ENCODE results near the gene COPS4. TPM values are rescaled to one million over a fixed set of nuclear protein-coding genes. Genes with fewer than 3 reads are reported as not detected.

The COPS4 gene
- total and polyA plus RNA-seq, 11 donors = 13.0 to 67.2 (median 54.5) TPM

DNA sequence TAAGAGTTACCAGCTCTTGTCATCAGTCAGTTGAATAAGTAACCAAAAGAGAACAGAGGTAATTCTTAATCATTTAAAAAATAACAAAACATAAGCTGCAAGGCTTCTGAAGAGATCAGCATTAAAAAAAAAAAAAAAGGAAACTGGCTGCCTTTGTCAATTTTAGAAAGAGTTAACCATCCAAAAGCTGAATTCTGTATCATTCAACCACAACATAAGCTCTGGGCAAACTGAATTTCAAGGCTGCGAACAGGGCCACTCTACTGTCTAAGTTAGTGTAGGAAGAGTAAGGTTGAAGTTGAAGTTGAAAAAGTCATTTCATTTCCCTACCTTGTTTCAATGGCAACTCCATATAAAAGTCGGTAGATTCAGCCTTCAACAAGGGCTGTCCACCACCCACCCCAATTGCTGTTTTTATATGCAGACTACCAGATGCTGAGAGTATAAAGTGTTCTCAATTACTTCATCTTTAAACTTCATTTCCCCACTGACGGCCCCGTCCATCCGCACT, 23.2 kb upstream of the COPS4 start:
- Histone ChIP-seq H3K36me3 (no peaks in the 10 kb centered on the region), H3K9me3 (no peaks in the 10 kb centered on the region), H3K4me1 (peaks cover 0 to 49% (median 23%) of the 10 kb centered on the region in 12 donors), H3K4me3 (peak overlapping the region; percentile 43 to 94 (median 73)), H3K27me3 (no peaks in the 10 kb centered on the region), H3K27ac (peak overlapping the region in 11 of 12 donors; percentile 44 to 95 (median 81))
- TF ChIP-seq POLR2A (IDR thresholded peaks at IDR 0.05) = no peak
- TF ChIP-seq, protein P1, sequence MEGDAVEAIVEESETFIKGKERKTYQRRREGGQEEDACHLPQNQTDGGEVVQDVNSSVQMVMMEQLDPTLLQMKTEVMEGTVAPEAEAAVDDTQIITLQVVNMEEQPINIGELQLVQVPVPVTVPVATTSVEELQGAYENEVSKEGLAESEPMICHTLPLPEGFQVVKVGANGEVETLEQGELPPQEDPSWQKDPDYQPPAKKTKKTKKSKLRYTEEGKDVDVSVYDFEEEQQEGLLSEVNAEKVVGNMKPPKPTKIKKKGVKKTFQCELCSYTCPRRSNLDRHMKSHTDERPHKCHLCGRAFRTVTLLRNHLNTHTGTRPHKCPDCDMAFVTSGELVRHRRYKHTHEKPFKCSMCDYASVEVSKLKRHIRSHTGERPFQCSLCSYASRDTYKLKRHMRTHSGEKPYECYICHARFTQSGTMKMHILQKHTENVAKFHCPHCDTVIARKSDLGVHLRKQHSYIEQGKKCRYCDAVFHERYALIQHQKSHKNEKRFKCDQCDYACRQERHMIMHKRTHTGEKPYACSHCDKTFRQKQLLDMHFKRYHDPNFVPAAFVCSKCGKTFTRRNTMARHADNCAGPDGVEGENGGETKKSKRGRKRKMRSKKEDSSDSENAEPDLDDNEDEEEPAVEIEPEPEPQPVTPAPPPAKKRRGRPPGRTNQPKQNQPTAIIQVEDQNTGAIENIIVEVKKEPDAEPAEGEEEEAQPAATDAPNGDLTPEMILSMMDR (IDR thresholded peaks at IDR 0.05) = no peak
- 2 to 4% (median 2%) methylated on average over 5 of the region's 5 CpGs for WGBS, 4 donors
- intact Hi-C loops (cut with DNase I) = loop anchor here in 9 of 10 donors (2.0 to 10.0 kb wide), 9 partner anchors 23 to 639 kb away; partner anchors contain the start of genes THAP9 (in 6 of the 9), COPS4 (in 4 of the 9), ENOPH1 (in 1 of the 9) and HNRNPD (in 1 of the 9)
- ATAC-seq = no peak
- no peak for DNase-seq

DNA sequence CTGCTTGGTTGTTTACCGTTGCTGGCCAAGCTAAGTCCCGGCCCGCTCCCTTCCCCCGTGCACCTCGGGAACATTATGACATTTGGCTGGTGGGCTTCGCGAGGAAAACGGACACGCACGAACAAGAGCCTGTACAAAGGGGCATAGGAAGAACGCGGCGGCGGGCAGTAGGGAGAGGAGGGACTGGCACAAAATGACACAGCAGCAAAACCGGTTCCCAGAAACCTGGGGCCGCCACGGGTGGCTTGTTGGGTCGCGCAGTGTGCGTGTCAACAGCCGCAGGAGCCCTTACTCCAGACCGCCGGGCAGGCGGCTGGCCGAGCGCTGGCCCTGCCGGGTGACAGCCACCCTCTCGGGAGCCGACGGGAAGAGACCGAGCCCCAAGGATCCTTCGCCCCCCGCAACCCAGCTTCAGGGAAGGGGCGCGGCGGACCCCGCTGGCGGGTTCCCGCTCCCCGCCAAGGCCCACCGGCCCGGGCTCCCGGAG, 22.7 kb upstream of the COPS4 start:
- Histone ChIP-seq H3K9me3 (no peaks in the 10 kb centered on the region), H3K4me3 (peak overlapping the region; percentile 43 to 94 (median 73)), H3K27me3 (no peaks in the 10 kb centered on the region), H3K36me3 (no peaks in the 10 kb centered on the region), H3K4me1 (peaks cover 0 to 47% (median 23%) of the 10 kb centered on the region in 12 donors), H3K27ac (peak overlapping the region in 11 of 12 donors; percentile 44 to 95 (median 81))
- TF ChIP-seq POLR2A (IDR thresholded peaks at IDR 0.05) = no peak
- TF ChIP-seq, protein P1 (IDR thresholded peaks at IDR 0.05) = no peak
- DNase-seq (peak; percentile 10 to 78 (median 40)), ATAC-seq (peak in 1 of 4 donors; percentile 5)
- intact Hi-C loops (cut with DNase I) = loop anchor here in 9 of 10 donors (2.0 to 10.0 kb wide), 8 partner anchors 23 to 640 kb away; partner anchors contain the start of genes THAP9 (in 6 of the 9), COPS4 (in 4 of the 9), ENOPH1 (in 1 of the 9) and HNRNPD (in 1 of the 9)
- WGBS, 4 donors = 0 to 1% (median 0%) methylated on average over 32 to 43 of the region's 43 CpGs

DNA sequence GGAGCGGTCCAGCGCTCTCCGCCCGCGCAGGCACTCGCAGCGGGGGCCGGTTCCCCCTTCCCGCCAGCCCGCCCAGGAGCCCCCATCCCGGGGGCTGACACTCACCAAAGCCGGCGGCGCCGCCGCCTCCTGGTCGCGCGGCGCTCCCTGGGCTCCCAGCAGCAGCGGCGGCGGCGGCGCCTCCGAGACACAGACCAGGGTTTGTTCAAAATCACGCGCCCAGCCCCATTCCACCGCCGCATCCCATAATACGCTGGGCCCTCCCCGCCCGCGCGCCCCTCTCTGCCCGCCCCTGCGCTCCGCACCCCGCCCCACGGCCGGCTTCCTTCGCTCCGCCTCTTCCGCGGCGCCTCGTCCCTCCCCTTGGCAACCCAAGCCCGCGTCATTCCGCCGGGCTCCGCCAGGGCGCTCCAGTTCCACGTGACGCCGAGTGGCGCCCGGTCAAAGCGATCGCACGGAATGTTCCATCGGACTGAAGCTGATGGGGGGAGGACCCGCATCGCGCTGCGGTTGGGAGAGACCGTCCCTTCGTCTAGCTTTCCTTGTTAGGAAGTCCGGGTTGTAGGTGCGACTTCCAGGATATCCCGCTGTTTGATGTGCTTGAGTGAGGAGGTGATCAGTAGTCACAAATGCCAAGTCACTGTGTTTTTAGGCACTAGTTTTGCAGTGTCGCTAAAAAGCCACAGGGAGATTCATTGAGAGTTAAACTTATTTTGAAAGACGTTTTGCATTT, 22.1 kb upstream of the COPS4 start:
- H3K27me3 ChIP-seq = no peaks in the 10 kb centered on the region
- DNase-seq (peak; percentile 97 to 99 (median 98)), ATAC-seq (peak; percentile 98 to 99 (median 98))
- H3K36me3 ChIP-seq = no peaks in the 10 kb centered on the region
- TF ChIP-seq, protein P1 (IDR thresholded peaks at IDR 0.05) = peak in 11 of 12 donors; percentile 37 to 67 (median 54)
- peak in 1 of 2 donors; percentile 49 for TF ChIP-seq POLR2A (IDR thresholded peaks at IDR 0.05)
- intact Hi-C loops (cut with DNase I) = loop anchor here in 9 of 10 donors (1.0 to 10.0 kb wide), 10 partner anchors 21 to 641 kb away; partner anchors contain the start of genes THAP9 (in 6 of the 9), COPS4 (in 5 of the 9), ENOPH1 (in 1 of the 9) and HNRNPD (in 1 of the 9)
- peak overlapping the region; percentile 43 to 94 (median 73) for H3K4me3 ChIP-seq
- 0 to 1% (median 0%) methylated on average over 34 to 73 of the region's 73 CpGs for WGBS, 4 donors
- H3K27ac ChIP-seq = peak overlapping the region; percentile 62 to 95 (median 80)
- peaks cover 0 to 41% (median 23%) of the 10 kb centered on the region in 12 donors for H3K4me1 ChIP-seq
- H3K9me3 ChIP-seq = no peaks in the 10 kb centered on the region

Data from heart left ventricle (tissue), 16 donors.